ENCODE results near the gene FKBP1B.

FKBP1B gene

DNA sequence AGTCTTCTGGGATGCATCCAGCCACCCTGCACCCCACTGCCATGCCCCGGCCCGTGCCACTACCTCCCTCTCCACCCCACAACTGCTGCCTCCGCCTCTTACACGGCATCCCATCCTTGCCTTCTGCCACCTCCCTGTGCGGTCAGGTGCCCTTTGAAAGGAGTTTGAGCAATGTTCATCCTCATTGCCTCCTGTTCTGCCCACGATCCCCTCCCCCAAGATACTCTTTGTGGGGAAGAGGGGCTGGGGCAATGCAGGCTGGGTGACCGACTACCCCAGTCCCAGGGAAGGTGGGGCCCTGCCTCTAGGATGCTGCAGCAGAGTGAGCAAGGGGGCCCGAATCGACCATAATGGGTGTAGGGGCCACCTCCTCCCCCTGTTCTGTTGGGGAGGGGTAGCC, 31.3 kb upstream of the FKBP1B start:
- no peaks in the 10 kb centered on the region for H3K4me1 ChIP-seq
- no peaks in the 10 kb centered on the region for H3K27me3 ChIP-seq (ENCODE audit: control insufficient read depth, insufficient read depth, low read length)
- H3K79me2 ChIP-seq = no peaks in the 10 kb centered on the region
- H3K4me3 ChIP-seq (ENCODE audit: low read depth, low read length) = no peak overlapping the region
- H3K4me2 ChIP-seq (ENCODE audit: low read length) = no peak overlapping the region
- H2AFZ ChIP-seq = no peak overlapping the region
- no peaks in the 10 kb centered on the region for H3K9me3 ChIP-seq (ENCODE audit: control insufficient read depth, low read length)
- H3K27ac ChIP-seq = no peak overlapping the region
- no peaks in the 10 kb centered on the region for H3K36me3 ChIP-seq (ENCODE audit: control insufficient read depth, insufficient read depth, low read length)
- no peak overlapping the region for H3K9ac ChIP-seq
- TF ChIP-seq, protein P1, sequence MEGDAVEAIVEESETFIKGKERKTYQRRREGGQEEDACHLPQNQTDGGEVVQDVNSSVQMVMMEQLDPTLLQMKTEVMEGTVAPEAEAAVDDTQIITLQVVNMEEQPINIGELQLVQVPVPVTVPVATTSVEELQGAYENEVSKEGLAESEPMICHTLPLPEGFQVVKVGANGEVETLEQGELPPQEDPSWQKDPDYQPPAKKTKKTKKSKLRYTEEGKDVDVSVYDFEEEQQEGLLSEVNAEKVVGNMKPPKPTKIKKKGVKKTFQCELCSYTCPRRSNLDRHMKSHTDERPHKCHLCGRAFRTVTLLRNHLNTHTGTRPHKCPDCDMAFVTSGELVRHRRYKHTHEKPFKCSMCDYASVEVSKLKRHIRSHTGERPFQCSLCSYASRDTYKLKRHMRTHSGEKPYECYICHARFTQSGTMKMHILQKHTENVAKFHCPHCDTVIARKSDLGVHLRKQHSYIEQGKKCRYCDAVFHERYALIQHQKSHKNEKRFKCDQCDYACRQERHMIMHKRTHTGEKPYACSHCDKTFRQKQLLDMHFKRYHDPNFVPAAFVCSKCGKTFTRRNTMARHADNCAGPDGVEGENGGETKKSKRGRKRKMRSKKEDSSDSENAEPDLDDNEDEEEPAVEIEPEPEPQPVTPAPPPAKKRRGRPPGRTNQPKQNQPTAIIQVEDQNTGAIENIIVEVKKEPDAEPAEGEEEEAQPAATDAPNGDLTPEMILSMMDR (IDR thresholded peaks at IDR 0.05) = no peak

DNA sequence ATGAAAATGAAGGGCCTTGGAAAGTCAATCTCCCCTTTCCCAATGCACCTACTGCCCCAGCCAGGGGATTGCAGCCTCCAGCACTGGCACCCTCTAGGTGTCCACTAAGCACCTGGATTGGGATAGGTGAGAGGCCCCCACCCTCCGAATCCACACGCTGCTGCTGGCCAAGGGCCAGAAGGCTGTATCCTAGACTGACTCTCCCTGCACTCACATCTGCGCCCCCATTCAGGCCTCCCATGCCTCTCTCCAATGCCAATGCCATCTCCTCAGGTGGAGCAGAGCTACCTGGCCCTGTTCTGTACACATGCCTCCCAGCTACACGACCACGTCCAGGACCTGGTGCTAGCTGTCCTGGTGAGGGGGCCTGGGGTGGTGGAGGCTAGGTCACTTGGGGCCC, 29.8 kb upstream of the FKBP1B start:
- Histone ChIP-seq H3K27ac (no peak overlapping the region), H3K4me3 (ENCODE audit: low read depth, low read length) (no peak overlapping the region), H3K9ac (no peak overlapping the region), H3K4me1 (no peaks in the 10 kb centered on the region), H3K79me2 (no peaks in the 10 kb centered on the region), H3K9me3 (ENCODE audit: control insufficient read depth, low read length) (no peaks in the 10 kb centered on the region), H3K36me3 (ENCODE audit: control insufficient read depth, insufficient read depth, low read length) (no peaks in the 10 kb centered on the region), H2AFZ (no peak overlapping the region), H3K4me2 (ENCODE audit: low read length) (no peak overlapping the region), H3K27me3 (ENCODE audit: control insufficient read depth, insufficient read depth, low read length) (no peaks in the 10 kb centered on the region)
- TF ChIP-seq, protein P1 (IDR thresholded peaks at IDR 0.05) = no peak

DNA sequence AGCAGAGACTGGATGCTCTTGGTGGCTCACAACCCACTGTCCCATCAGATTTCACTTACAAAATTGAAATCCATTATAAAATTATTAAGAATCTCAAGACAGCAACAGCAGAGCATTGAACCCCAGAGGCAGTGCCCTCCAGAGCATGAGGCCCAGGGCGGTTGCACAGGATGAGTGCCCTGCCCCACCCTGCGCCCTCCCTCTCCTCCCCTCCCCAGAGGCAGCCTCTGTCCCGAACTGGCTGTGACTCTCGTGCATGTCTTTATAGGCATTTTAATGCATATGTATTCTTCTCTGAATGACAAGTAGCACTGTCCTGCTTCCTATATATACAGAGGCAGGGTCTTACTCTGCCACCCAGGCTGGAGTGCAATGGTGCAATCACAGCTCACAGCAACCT, 29.3 kb upstream of the FKBP1B start:
- no peaks in the 10 kb centered on the region for H3K27me3 ChIP-seq (ENCODE audit: control insufficient read depth, insufficient read depth, low read length)
- TF ChIP-seq, protein P1 (IDR thresholded peaks at IDR 0.05) = no peak

DNA sequence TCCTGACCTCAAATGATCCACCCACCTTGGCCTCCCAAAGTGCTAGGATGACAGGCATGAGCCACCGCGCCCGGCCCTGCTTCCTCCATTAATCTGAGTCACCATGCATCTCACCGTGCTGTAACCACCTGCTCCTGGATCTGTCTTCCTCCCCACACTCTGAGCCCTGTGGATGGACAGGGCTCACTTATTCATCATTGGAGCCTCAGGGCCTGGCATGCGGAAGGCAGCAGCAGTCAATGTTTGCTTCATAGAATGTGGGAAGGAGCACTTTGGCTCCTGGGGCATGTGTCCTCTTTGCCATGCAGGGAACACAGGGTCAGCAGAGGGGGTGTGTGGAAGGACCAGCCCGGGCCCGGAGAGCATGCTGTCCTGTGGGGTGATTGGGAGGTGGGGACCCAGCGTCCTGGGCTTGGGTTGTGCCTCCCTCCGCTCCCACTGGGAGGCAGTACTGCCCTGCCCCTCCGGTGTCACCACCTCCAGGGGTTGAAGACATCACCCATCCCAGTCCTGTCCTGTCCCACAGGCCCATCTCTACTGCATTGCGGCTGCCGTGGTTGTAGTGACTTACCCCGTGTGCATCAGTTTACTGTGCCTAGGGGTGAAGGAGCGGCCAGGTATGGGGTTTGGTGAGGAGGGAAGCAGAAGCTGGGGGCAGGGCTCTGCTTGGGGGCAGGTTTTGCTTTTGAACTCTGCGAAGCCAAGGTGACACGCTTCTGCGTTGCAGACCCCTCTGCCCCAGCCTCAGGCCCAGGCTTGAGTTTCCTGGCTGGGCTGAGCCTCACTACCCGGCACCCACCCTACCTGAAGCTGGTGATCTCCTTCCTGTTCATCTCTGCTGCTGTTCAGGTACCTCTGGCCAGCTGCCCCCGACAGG, 28.2 kb upstream of the FKBP1B start:
- H3K4me2 ChIP-seq (ENCODE audit: low read length) = no peak overlapping the region
- H3K27ac ChIP-seq = no peak overlapping the region
- H3K4me3 ChIP-seq (ENCODE audit: low read depth, low read length) = no peak overlapping the region
- H3K4me1 ChIP-seq = no peaks in the 10 kb centered on the region
- no peak overlapping the region for H2AFZ ChIP-seq
- H3K27me3 ChIP-seq (ENCODE audit: control insufficient read depth, insufficient read depth, low read length) = no peaks in the 10 kb centered on the region
- no peaks in the 10 kb centered on the region for H3K36me3 ChIP-seq (ENCODE audit: control insufficient read depth, insufficient read depth, low read length)
- no peaks in the 10 kb centered on the region for H3K79me2 ChIP-seq
- H3K9ac ChIP-seq = no peak overlapping the region
- TF ChIP-seq, protein P1 (IDR thresholded peaks at IDR 0.05) = peak; percentile 26
- H3K9me3 ChIP-seq (ENCODE audit: control insufficient read depth, low read length) = no peaks in the 10 kb centered on the region

More for the DNA sequence above, 29.3 kb upstream of the FKBP1B start:
- H3K79me2 ChIP-seq = no peaks in the 10 kb centered on the region
- H3K4me1 ChIP-seq = no peaks in the 10 kb centered on the region
- H3K9ac ChIP-seq = no peak overlapping the region
- no peak overlapping the region for H3K4me3 ChIP-seq (ENCODE audit: low read depth, low read length)
- no peak overlapping the region for H3K4me2 ChIP-seq (ENCODE audit: low read length)
- H3K36me3 ChIP-seq (ENCODE audit: control insufficient read depth, insufficient read depth, low read length) = no peaks in the 10 kb centered on the region
- no peaks in the 10 kb centered on the region for H3K9me3 ChIP-seq (ENCODE audit: control insufficient read depth, low read length)
- no peak overlapping the region for H3K27ac ChIP-seq
- H2AFZ ChIP-seq = no peak overlapping the region

Data from parathyroid adenoma (tissue), 2 donors.